ENCODE data around the gene FILIP1.

Gene FILIP1

GRCh38 chr6:75409928-75410327, 83.7 kb downstream of the FILIP1 start:
- no peak overlapping the region for H3K27ac ChIP-seq
- TF ChIP-seq ZFX (IDR thresholded peaks at IDR 0.05), result no peak
- no peak for TF ChIP-seq CTCF (conservative IDR thresholded peaks at IDR 0.05)

- H3K27ac ChIP-seq, result no peak overlapping the region
- no peak for TF ChIP-seq ZFX (IDR thresholded peaks at IDR 0.05)
- TF ChIP-seq CTCF (conservative IDR thresholded peaks at IDR 0.05), result no peak
Measured at GRCh38 chr6:75409286-75409685, 84.3 kb downstream of the FILIP1 start.

- no peak for TF ChIP-seq ZFX (IDR thresholded peaks at IDR 0.05)
- no peak for TF ChIP-seq CTCF (conservative IDR thresholded peaks at IDR 0.05)
- H3K27ac ChIP-seq, result no peak overlapping the region
Measured at GRCh38 chr6:75403563-75404080, 90.0 kb downstream of the FILIP1 start.

- no peak overlapping the region for H3K27ac ChIP-seq
- TF ChIP-seq CTCF (conservative IDR thresholded peaks at IDR 0.05) (no peak), ZFX (IDR thresholded peaks at IDR 0.05) (no peak)
Measured at GRCh38 chr6:75402296-75402695, 91.3 kb downstream of the FILIP1 start.

- TF ChIP-seq ZFX (IDR thresholded peaks at IDR 0.05) (no peak), CTCF (conservative IDR thresholded peaks at IDR 0.05) (no peak)
- no peak overlapping the region for H3K27ac ChIP-seq
Measured at GRCh38 chr6:75397656-75398465, 95.7 kb downstream of the FILIP1 start.

- TF ChIP-seq ZFX (IDR thresholded peaks at IDR 0.05), result no peak
- no peak overlapping the region for H3K27ac ChIP-seq
Measured at GRCh38 chr6:75397171-75397570, 96.4 kb downstream of the FILIP1 start.

- H3K27ac ChIP-seq, result no peak overlapping the region
- TF ChIP-seq CTCF (conservative IDR thresholded peaks at IDR 0.05), result no peak
Measured at GRCh38 chr6:75396005-75396800, 97.4 kb downstream of the FILIP1 start.
